Stomach (tissue), 9 donors: ENCODE data around the gene OXCT1. TPM values are rescaled to one million over a fixed set of nuclear protein-coding genes. Genes with fewer than 3 reads are reported as not detected.
"Not testable (repeated sequence)": the region's sequence is repeated elsewhere in the genome, so short reads cannot be mapped to it uniquely, and the experiment has no call there.

Source experiments
- DNase-seq, 2 donors: peaks; one replicate each; pipeline versions ENCODE4 v3.0.0 to v3.0.0-alpha.2; 2013 to 2019
- H3K27ac ChIP-seq, 5 donors: fragments of 200-600 bp in 4 of 5; sonication (generic) in 4 of 5; one replicate each; pipeline ENCODE4 v1.5.1; 2013 to 2019; ENCODE audit warnings: mild to moderate bottlenecking in 1 of 5, moderate library complexity in 1 of 5
- H3K27me3 ChIP-seq, 3 donors: fragments of 200-600 bp; sonication (generic); one replicate each; pipeline ENCODE4 v1.5.1; 2017 to 2019; ENCODE audit warnings: mixed run types in 1 of 3
- H3K36me3 ChIP-seq, 4 donors: fragments of 200-600 bp; sonication (generic); 1 replicate in 3 of 4; 2 replicates in 1 of 4; pipeline ENCODE4 v1.5.1; 2016 to 2019
- H3K4me1 ChIP-seq, 4 donors: fragments of 200-600 bp; sonication (generic); one replicate each; pipeline ENCODE4 v1.5.1; 2016 to 2019
- H3K4me3 ChIP-seq, 4 donors: fragments of 200-600 bp; sonication (generic) in 3 of 4; one replicate each; pipeline ENCODE4 v1.5.1; 2016 to 2019; ENCODE audit warnings: mild to moderate bottlenecking in 1 of 4
- H3K9me3 ChIP-seq, 4 donors: fragments of 200-600 bp; sonication (generic); one replicate each; pipeline ENCODE4 v1.5.1; 2016 to 2019
- EP300 ChIP-seq: sonication (generic); formaldehyde crosslinking; IDR thresholded peaks from one replicate; pipeline ENCODE4 v1.6.1; 2017; ENCODE audit warnings: antibody characterized with exemption
- POLR2A ChIP-seq, 4 donors: fragments of 450-650 bp; IDR thresholded peaks; one replicate each; pipeline ENCODE4 v1.6.1; 2016; ENCODE audit warnings: antibody characterized with exemption in 4 of 4, control low read depth in 2 of 4, mild to moderate bottlenecking in 1 of 4, moderate library complexity in 1 of 4
- POLR2AphosphoS5 ChIP-seq, 3 donors: sonication (generic); formaldehyde crosslinking; IDR thresholded peaks; one replicate each; pipeline ENCODE4 v1.6.1; 2016; ENCODE audit warnings: antibody characterized with exemption in 3 of 3
- WGBS, 5 donors: extraction: QIAGEN DNeasy Blood & Tissue Kit in 3 of 5; methylation state at CpG; one replicate each; pipeline versions ENCODE4 v1.1.5 to v1.1.7; 2013 to 2018; 5-methylcytosine and 5-hydroxymethylcytosine counted together
- intact Hi-C: fragments of 100-400 bp; cut with DNase I; formaldehyde crosslinking; loops from one replicate; pipeline ENCODE4 v1.15.1; 2023; ENCODE audit warnings: low total_unique reads
- polyA plus RNA-seq, 3 donors: library from polyadenylated mRNA; stranded (reverse); fragments of 200-250 nt; gene quantifications; one replicate each; pipeline ENCODE4 v1.2.3, GENCODE V29; 2013
- total RNA-seq, 5 donors: library from RNA; depleted of rRNA; stranded (reverse); fragments of >200 nt; gene quantifications; one replicate each; pipeline versions ENCODE4 v1.1.0 to v1.2.3, GENCODE V29; 2014 to 2016
- TF ChIP-seq, protein P1 (sequence below), 7 experiments: fragments of 450-650 bp in 4 of 7; fragments of 200-600 bp in 3 of 7; sonication (generic) in 3 of 7; IDR thresholded peaks; one replicate each; pipeline ENCODE4 v1.5.1; 2016 to 2019; ENCODE audit warnings: antibody characterized with exemption in 7 of 7, control low read depth in 2 of 7, mild to moderate bottlenecking in 1 of 7
- donor health status: healthy with polysubstance abuse.
- donor health status: Bipolar disorder and iron deficiency.
- donor health status: healthy.

OXCT1 gene
- total and polyA plus RNA-seq, 8 donors, result 4.1 to 33.3 (median 14.8) TPM

- TF ChIP-seq, protein P1, sequence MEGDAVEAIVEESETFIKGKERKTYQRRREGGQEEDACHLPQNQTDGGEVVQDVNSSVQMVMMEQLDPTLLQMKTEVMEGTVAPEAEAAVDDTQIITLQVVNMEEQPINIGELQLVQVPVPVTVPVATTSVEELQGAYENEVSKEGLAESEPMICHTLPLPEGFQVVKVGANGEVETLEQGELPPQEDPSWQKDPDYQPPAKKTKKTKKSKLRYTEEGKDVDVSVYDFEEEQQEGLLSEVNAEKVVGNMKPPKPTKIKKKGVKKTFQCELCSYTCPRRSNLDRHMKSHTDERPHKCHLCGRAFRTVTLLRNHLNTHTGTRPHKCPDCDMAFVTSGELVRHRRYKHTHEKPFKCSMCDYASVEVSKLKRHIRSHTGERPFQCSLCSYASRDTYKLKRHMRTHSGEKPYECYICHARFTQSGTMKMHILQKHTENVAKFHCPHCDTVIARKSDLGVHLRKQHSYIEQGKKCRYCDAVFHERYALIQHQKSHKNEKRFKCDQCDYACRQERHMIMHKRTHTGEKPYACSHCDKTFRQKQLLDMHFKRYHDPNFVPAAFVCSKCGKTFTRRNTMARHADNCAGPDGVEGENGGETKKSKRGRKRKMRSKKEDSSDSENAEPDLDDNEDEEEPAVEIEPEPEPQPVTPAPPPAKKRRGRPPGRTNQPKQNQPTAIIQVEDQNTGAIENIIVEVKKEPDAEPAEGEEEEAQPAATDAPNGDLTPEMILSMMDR (IDR thresholded peaks at IDR 0.05), result no peak
- no peaks in the 10 kb centered on the region for H3K36me3 ChIP-seq
- H3K27ac ChIP-seq, result no peak overlapping the region
- intact Hi-C loops, result no loop called here
- H3K4me3 ChIP-seq, result no peak overlapping the region
- H3K27me3 ChIP-seq, result no peaks in the 10 kb centered on the region
- no peak for DNase-seq
- H3K4me1 ChIP-seq, result no peaks in the 10 kb centered on the region
- H3K9me3 ChIP-seq, result no peaks in the 10 kb centered on the region
Measured at GRCh38 chr5:41817625-41818301, 52.5 kb downstream of the OXCT1 start.

DNA sequence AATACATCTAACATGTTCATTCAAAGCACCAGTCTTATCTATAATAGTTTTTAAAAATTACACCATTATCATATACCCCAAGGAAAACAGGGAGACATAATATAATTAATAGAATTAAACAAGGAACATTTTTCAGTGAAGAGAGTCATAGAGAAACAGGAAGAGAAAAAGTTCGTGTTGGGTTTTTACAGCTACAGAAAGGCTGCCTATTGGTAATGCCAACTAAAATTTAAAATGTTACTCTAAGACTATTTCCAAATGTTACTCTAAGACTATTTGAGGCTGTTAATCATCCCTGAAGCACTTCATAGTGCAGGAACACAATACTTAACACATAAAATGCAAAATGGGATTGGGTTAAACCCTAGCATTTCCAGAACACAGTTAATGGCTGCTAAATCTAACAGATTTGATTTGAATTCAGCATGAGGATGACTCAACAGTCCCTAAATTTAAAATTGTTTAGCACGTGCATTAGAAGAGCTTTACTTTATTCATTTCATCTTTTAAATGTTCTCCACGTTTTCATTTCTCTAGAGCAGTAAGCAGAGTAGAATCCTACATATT is 54.5 kb downstream of the OXCT1 start:
- TF ChIP-seq EP300 (no peak), POLR2AphosphoS5 (IDR thresholded peaks at IDR 0.05) (no peak), POLR2A (IDR thresholded peaks at IDR 0.05) (no peak)
- TF ChIP-seq, protein P1 (IDR thresholded peaks at IDR 0.05), result no peak
- intact Hi-C loops, result no loop called here
- 60 to 83% (median 76%) methylated on average over 3 of the region's 3 CpGs for WGBS, 5 donors
- Histone ChIP-seq H3K4me1 (no peaks in the 10 kb centered on the region), H3K27me3 (no peaks in the 10 kb centered on the region), H3K4me3 (no peak overlapping the region), H3K9me3 (no peaks in the 10 kb centered on the region), H3K27ac (no peak overlapping the region), H3K36me3 (no peaks in the 10 kb centered on the region)
- DNase-seq, result no peak

- no peaks in the 10 kb centered on the region for H3K36me3 ChIP-seq
- TF ChIP-seq, protein P1 (IDR thresholded peaks at IDR 0.05), result no peak
- TF ChIP-seq POLR2A (IDR thresholded peaks at IDR 0.05), result no peak
- no peak for TF ChIP-seq POLR2AphosphoS5 (IDR thresholded peaks at IDR 0.05)
- TF ChIP-seq EP300, result no peak
- no peak for DNase-seq
- no peak overlapping the region for H3K4me3 ChIP-seq
- H3K27me3 ChIP-seq, result no peaks in the 10 kb centered on the region
- no peaks in the 10 kb centered on the region for H3K9me3 ChIP-seq
- no peak overlapping the region for H3K27ac ChIP-seq
- no peaks in the 10 kb centered on the region for H3K4me1 ChIP-seq
- intact Hi-C loops, result no loop called here
Measured at GRCh38 chr5:41815261-41815660, 55.0 kb downstream of the OXCT1 start.

DNA sequence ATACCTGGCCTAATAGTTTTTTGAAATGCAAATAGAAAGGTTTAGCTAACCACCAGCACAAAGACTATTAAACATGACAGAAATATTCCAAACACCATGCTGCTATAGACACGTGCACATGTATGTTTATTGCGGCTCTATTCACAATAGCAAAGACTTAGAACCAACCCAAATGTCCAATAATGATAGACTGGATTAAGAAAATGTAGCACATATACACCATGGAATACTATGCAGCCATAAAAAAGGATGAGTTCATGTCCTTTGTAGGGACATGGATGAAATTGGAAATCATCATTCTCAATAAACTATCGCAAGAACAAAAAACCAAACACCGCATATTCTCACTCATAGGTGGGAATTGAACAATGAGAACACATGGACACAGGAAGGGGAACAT is 55.9 kb downstream of the OXCT1 start:
- H3K9me3 ChIP-seq, DNase-seq, H3K27ac ChIP-seq, H3K4me3 ChIP-seq, intact Hi-C loops, H3K36me3 ChIP-seq, H3K4me1 ChIP-seq, H3K27me3 ChIP-seq: not testable (repeated sequence)
- 92 to 100% (median 96%) methylated on average over 2 to 4 of the region's 4 CpGs for WGBS, 5 donors

- Histone ChIP-seq H3K36me3 (peaks cover 0 to 4% (median under 1%) of the 10 kb centered on the region in 4 donors), H3K27me3 (no peaks in the 10 kb centered on the region), H3K27ac (no peak overlapping the region), H3K4me3 (no peak overlapping the region), H3K4me1 (peaks cover 0 to 9% (median 0%) of the 10 kb centered on the region in 4 donors), H3K9me3 (no peaks in the 10 kb centered on the region)
- 86 to 90% (median 90%) methylated on average over 4 of the region's 4 CpGs for WGBS, 5 donors
- DNase-seq, result no peak
- intact Hi-C loops, result no loop called here
- TF ChIP-seq POLR2AphosphoS5 (IDR thresholded peaks at IDR 0.05) (no peak), POLR2A (IDR thresholded peaks at IDR 0.05) (no peak), EP300 (no peak)
- TF ChIP-seq, protein P1 (IDR thresholded peaks at IDR 0.05), result no peak
Measured at GRCh38 chr5:41812156-41812555, 58.1 kb downstream of the OXCT1 start.
